Activated CD4-positive, CD25-positive, alpha-beta regulatory T cell treated with anti-CD3 and anti-CD28 coated beads, Interleukin-2, amount 50 U/mL, for 16 hours (primary cell): ENCODE measurements around the gene CRHR2.
"Not testable (repeated sequence)": the region's sequence is repeated elsewhere in the genome, so short reads cannot be mapped to it uniquely, and the experiment has no call there.

ENCODE experiments used
- DNase-seq: peaks from one replicate; pipeline ENCODE4 v3.0.0-alpha.2; 2020; ENCODE audit warnings: low read depth, low spot score

CRHR2 gene

GRCh38 chr7:30682212-30683083 is at the start of gene CRHR2:
CRHR2 (minus strand) TSS chr7:30682456; CDS start chr7:30682280, 176 bp downstream.
- no peak for DNase-seq

- DNase-seq = no peak
Observed at GRCh38 chr7:30731581-30731980, 49.3 kb upstream of the CRHR2 start.

GRCh38 chr7:30730996-30731395 is 48.7 kb upstream of the CRHR2 start:
- no peak for DNase-seq

GRCh38 chr7:30730097-30730496 is 47.8 kb upstream of the CRHR2 start:
- no peak for DNase-seq

- DNase-seq = no peak
Observed at GRCh38 chr7:30729642-30730041, 47.4 kb upstream of the CRHR2 start.

- no peak for DNase-seq
Observed at GRCh38 chr7:30728591-30729100, 46.4 kb upstream of the CRHR2 start.

GRCh38 chr7:30727061-30727945 is 45.0 kb upstream of the CRHR2 start:
- DNase-seq = peak; percentile 16

GRCh38 chr7:30726296-30727006 is 44.2 kb upstream of the CRHR2 start:
- DNase-seq = no peak

- no peak for DNase-seq
Observed at GRCh38 chr7:30723776-30724175, 41.5 kb upstream of the CRHR2 start.

GRCh38 chr7:30722671-30723070 is 40.4 kb upstream of the CRHR2 start:
- no peak for DNase-seq

- no peak for DNase-seq
Observed at GRCh38 chr7:30722187-30722586, 39.9 kb upstream of the CRHR2 start.

- no peak for DNase-seq
Observed at GRCh38 chr7:30721211-30721610, 39.0 kb upstream of the CRHR2 start.

GRCh38 chr7:30719434-30719833 is 37.2 kb upstream of the CRHR2 start:
- not testable (repeated sequence) for DNase-seq

GRCh38 chr7:30717181-30717580 is 34.9 kb upstream of the CRHR2 start:
- DNase-seq = no peak

- DNase-seq = no peak
Observed at GRCh38 chr7:30714129-30714528, 31.9 kb upstream of the CRHR2 start.

GRCh38 chr7:30713392-30713791 is 31.1 kb upstream of the CRHR2 start:
- no peak for DNase-seq

GRCh38 chr7:30710669-30711068 is 28.4 kb upstream of the CRHR2 start:
- DNase-seq = no peak

GRCh38 chr7:30709549-30709948 is 27.3 kb upstream of the CRHR2 start:
- no peak for DNase-seq

GRCh38 chr7:30708983-30709382 is 26.7 kb upstream of the CRHR2 start:
- DNase-seq = no peak

- DNase-seq = no peak
Observed at GRCh38 chr7:30708412-30708811, 26.2 kb upstream of the CRHR2 start.
